GM12878 (cell line): Measurements from ENCODE around the gene SMG6. TPM values are rescaled to one million over a fixed set of nuclear protein-coding genes. Genes with fewer than 3 reads are reported as not detected.
A peak's percentile ranks its signal among the peaks of the same experiment; 100 is the strongest.

Experiments
- ATAC-seq: fragments of 200-7000 bp; cut with Tn5 transposase; 3 replicates; pipeline ENCODE4 v1.9.1; 2020; ENCODE audit warnings: mild to moderate bottlenecking, moderate library complexity
- BruUV-seq: library from RNA; stranded (reverse); fragments of 400-500 nt; replicated peaks from 2 replicates; lab custom pipeline; 2021; lab: Mats Ljungman, UMichigan
- CTCF ChIA-PET: fragments of 300-600 bp; sonication (Branson Sonifier 250); formaldehyde crosslinking; extraction: SDS; loops from one replicate; lab custom pipeline; 2021; ENCODE audit warnings: inconsistent platforms; lab: Yijun Ruan, JAX
- POLR2A ChIA-PET: fragments of 350-600 bp; formaldehyde crosslinking; extraction: SDS; loops from one replicate; lab custom pipeline; 2021; ENCODE audit warnings: inconsistent platforms; lab: Charles Lee
- RAD21 ChIA-PET: fragments of 300-600 bp; sonication (Branson Sonifier 250); formaldehyde crosslinking; loops from one replicate; lab custom pipeline; 2023; ENCODE audit warnings: antibody characterized with exemption; ENCODE audit not compliant: unreplicated experiment; lab: Charles Lee
- SMC1A ChIA-PET: fragments of 300-600 bp; sonication (Branson Sonifier 250); formaldehyde crosslinking; loops from one replicate; lab custom pipeline; 2023; ENCODE audit not compliant: unreplicated experiment, uncharacterized antibody; lab: Charles Lee
- DNase-seq: peaks from one replicate; pipeline ENCODE4 v3.0.0-alpha.2; 2011; ENCODE audit warnings: low read depth, low spot score
- FAIRE-seq: peaks from 3 replicates; lab custom pipeline; 2011; peaks lifted over from hg19 to GRCh38; lab: Jason Lieb, UNC
- H2AFZ ChIP-seq: 2 replicates; pipeline ENCODE4 v1.6.0; 2011; ENCODE audit warnings: low read depth, low read length, control low read depth; ENCODE audit not compliant: control insufficient read depth
- H3K27ac ChIP-seq: 2 replicates; pipeline ENCODE4 v1.5.1; 2011; ENCODE audit warnings: control low read depth; ENCODE audit not compliant: control insufficient read depth, insufficient read depth
- H3K27me3 ChIP-seq, 2 experiments: replicated peaks in 1 of 2; 2 replicates each; pipeline versions ENCODE4 v1.6.0 to v1.6.1; 2011; ENCODE audit warnings: low read length in 1 of 2; ENCODE audit not compliant: control insufficient read depth in 2 of 2, insufficient read depth in 2 of 2
- H3K36me3 ChIP-seq, 2 experiments: 2 replicates each; pipeline ENCODE4 v1.5.1; 2011; ENCODE audit warnings: low read length in 1 of 2; ENCODE audit not compliant: control insufficient read depth in 2 of 2, insufficient read depth in 2 of 2
- H3K4me1 ChIP-seq: 2 replicates; pipeline ENCODE4 v1.6.1; 2011; ENCODE audit warnings: mild to moderate bottlenecking, low read length, moderate library complexity, mixed read lengths; ENCODE audit not compliant: control insufficient read depth, insufficient read depth
- H3K4me2 ChIP-seq: 2 replicates; pipeline ENCODE4 v1.6.0; 2011; ENCODE audit warnings: control low read depth; ENCODE audit not compliant: control insufficient read depth, insufficient read depth
- H3K4me3 ChIP-seq: fragments of 200-600 bp; sonication (generic); 2 replicates; pipeline ENCODE4 v1.5.1; 2016
- H3K79me2 ChIP-seq: 2 replicates; pipeline ENCODE4 v1.6.0; 2011; ENCODE audit warnings: low read length; ENCODE audit not compliant: control insufficient read depth, insufficient read depth
- H3K9ac ChIP-seq: 2 replicates; pipeline ENCODE4 v1.8.0; 2011; ENCODE audit warnings: low read length, control low read depth, mixed read lengths; ENCODE audit not compliant: control insufficient read depth, insufficient read depth
- H3K9me3 ChIP-seq: replicated peaks from 3 replicates; pipeline ENCODE4 v1.5.1; 2011; ENCODE audit warnings: mild to moderate bottlenecking, low read length; ENCODE audit not compliant: control insufficient read depth, insufficient read depth
- H4K20me1 ChIP-seq: 2 replicates; pipeline ENCODE4 v1.6.0; 2011; ENCODE audit not compliant: control insufficient read depth, insufficient read depth
- BHLHE40 ChIP-seq, 2 experiments: fragments of 450-650 bp in 1 of 2; IDR thresholded peaks; 2 replicates each; pipeline ENCODE4 v1.6.1; 2011 to 2017; ENCODE audit warnings: low read depth in 2 of 2, borderline replicate concordance in 1 of 2, improper control_type of control experiment in 1 of 2, low read length in 1 of 2, mild to moderate bottlenecking in 1 of 2
- HCFC1 ChIP-seq: fragments of 150-350 bp; IDR thresholded peaks from 2 replicates; pipeline ENCODE4 v1.6.1; 2014; ENCODE audit warnings: low read length
- MLLT1 ChIP-seq: fragments of 450-650 bp; IDR thresholded peaks from 2 replicates; pipeline ENCODE4 v1.6.1; 2016; ENCODE audit warnings: mild to moderate bottlenecking
- MYC ChIP-seq: IDR thresholded peaks from 2 replicates; pipeline ENCODE4 v1.6.1; 2011; ENCODE audit warnings: mild to moderate bottlenecking, low read length, moderate library complexity, inconsistent platforms; ENCODE audit not compliant: insufficient read depth, insufficient replicate concordance, insufficient read length, severe bottlenecking
- NFIC ChIP-seq: IDR thresholded peaks from 2 replicates; pipeline ENCODE4 v1.6.1; 2012; ENCODE audit warnings: low read depth, mild to moderate bottlenecking, inconsistent platforms, low read length, moderate library complexity
- NFXL1 ChIP-seq: fragments of 450-650 bp; IDR thresholded peaks from 2 replicates; pipeline ENCODE4 v1.6.1; 2017; ENCODE audit warnings: antibody characterized with exemption, mild to moderate bottlenecking, borderline replicate concordance
- PAX5 ChIP-seq: IDR thresholded peaks from 2 replicates; pipeline ENCODE4 v1.6.1; 2011; ENCODE audit warnings: low read depth, low read length, borderline replicate concordance
- RUNX3 ChIP-seq: IDR thresholded peaks from 2 replicates; pipeline ENCODE4 v1.6.1; 2012; ENCODE audit warnings: low read length, inconsistent platforms
- SMAD5 ChIP-seq: IDR thresholded peaks from 2 replicates; pipeline ENCODE4 v1.6.1; 2016; ENCODE audit warnings: antibody characterized with exemption, low read depth
- SMC3 ChIP-seq: IDR thresholded peaks from 2 replicates; pipeline ENCODE4 v1.6.1; 2011; ENCODE audit warnings: low read length, improper control_type of control experiment, borderline replicate concordance
- ZNF622 ChIP-seq: fragments of 450-650 bp; IDR thresholded peaks from 2 replicates; pipeline ENCODE4 v1.6.1; 2017; ENCODE audit warnings: mild to moderate bottlenecking, inconsistent platforms
- WGBS: methylation state at CpG from one replicate; pipeline ENCODE4 v1.1.6; 2016; ENCODE audit warnings: low lambda C conversion rate; ENCODE audit not compliant: insufficient replicate concordance, insufficient coverage; ENCODE audit errors: missing lambda C conversion rate; 5-methylcytosine and 5-hydroxymethylcytosine counted together
- in situ Hi-C: fragments of 300-500 bp; cut with MboI; formaldehyde crosslinking; loops from 9 replicates; pipeline ENCODE4 v1.14.3; 2018; ENCODE audit warnings: mixed read lengths
- intact Hi-C: fragments of 100-400 bp; cut with micrococcal nuclease; formaldehyde crosslinking; loops from one replicate; pipeline ENCODE4 v1.14.2; 2022; ENCODE audit not compliant: unreplicated experiment
- polyA plus RNA-seq, 11 experiments: library from polyadenylated mRNA; depleted of rRNA in 4 of 11; unstranded in 6 of 11; stranded (reverse) in 5 of 11; fragments of >200 nt; fragmentation: Nextera tagmentation in 4 of 11; fragmentation: Illumina TruSeq in 1 of 11; extraction: Ambion mirVana in 4 of 11; extraction: Trizol in 1 of 11; gene quantifications; 1 replicate in 1 of 11; 2 replicates in 10 of 11; pipeline versions ENCODE4 v1.2.1 to v1.2.3, GENCODE V29; 2011 to 2016; ENCODE audit warnings: inconsistent platforms in 2 of 11, missing spikeins in 2 of 11, low read depth in 1 of 11
- total RNA-seq, 4 experiments: library from RNA; depleted of rRNA in 3 of 4; stranded (reverse); fragments of >200 nt in 3 of 4; fragmentation: Illumina TruSeq in 1 of 4; extraction: Trizol in 1 of 4; gene quantifications; 2 replicates each; pipeline versions ENCODE4 v1.2.1 to v1.2.3, GENCODE V29; 2013 to 2021
- TF ChIP-seq, protein P1 (sequence below): IDR thresholded peaks from 2 replicates; pipeline ENCODE4 v1.6.1; 2012; ENCODE audit warnings: mild to moderate bottlenecking, low read depth, low read length

SMG6 gene
- total and polyA plus RNA-seq, 10 of the 15 experiments (the other 5 are each of a cell fraction or from before 2014, with no cell fraction given): 0.58 to 28.7 (median 15.7) TPM

DNA sequence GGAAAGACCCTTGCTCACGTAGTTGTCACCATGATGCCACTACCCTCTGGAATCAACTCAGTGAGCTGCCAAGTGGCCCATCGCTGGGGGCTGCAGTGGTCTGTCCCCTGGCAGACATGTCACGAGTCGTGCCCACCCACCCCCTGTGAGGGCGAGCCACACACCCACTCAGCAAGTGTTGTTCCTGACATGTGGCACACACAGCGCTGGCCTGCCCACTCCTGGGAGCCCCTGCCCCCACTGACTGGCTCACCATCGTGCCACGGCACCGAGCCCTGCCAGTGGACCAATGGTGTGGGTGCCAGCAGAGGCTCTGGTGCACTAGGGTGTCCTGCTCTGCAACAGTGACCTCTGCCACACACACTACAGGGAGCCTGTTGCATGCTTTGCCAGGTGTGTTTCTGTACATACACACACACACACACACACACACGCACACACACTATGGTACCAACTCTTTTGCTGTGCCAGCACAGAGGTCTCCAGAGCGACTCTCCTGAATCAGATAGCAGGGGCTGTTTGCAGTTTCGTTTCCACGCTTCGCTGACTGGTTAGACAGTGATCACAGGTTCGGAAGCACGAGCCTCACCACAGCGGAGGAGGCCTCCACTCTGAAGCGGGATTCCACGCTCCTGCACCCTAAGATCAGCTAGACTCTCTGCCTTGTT lies 286.2 kb downstream of the SMG6 start:
- Histone ChIP-seq H3K27ac (no peak overlapping the region), H3K4me2 (peak overlapping the region; percentile 15), H3K27me3 (peaks cover 1 to 5% of the 10 kb centered on the region in 2 experiments; a peak in 3 of 4 replicates), H3K36me3 (no peaks in the 10 kb centered on the region), H3K9me3 (no peaks in the 10 kb centered on the region; the same call in 2 of the 3 replicates), H3K4me1 (peaks cover 10% of the 10 kb centered on the region), H2AFZ (no peak overlapping the region), H3K79me2 (no peaks in the 10 kb centered on the region), H3K9ac (no peak overlapping the region), H3K4me3 (no peak overlapping the region), H4K20me1 (no peaks in the 10 kb centered on the region)
- ChIA-PET CTCF (interaction anchor here (0.8 kb wide), 2 partner anchors 11 to 108 kb away, joined by 3 read pairs; no protein-coding TSS in a partner anchor), POLR2A (no interaction called here), SMC1A (no interaction called here), RAD21 (interaction anchor here (1.4 kb wide), 1 partner anchor 11 kb away, joined by 3 read pairs; no protein-coding TSS in a partner anchor)
- in situ Hi-C loops (loop anchor here (25.0 kb wide), 1 partner anchor 105 kb away; no protein-coding TSS in a partner anchor), intact Hi-C loops (no loop called here)
- DNase-seq (no peak), ATAC-seq (peak; percentile 93), FAIRE-seq (peak; percentile 62)
- no TSS peak for BruUV-seq
- WGBS: 37% methylated on average over 18 of the region's 19 CpGs
- no peak for TF ChIP-seq ZNF622
- no peak for TF ChIP-seq NFIC
- TF ChIP-seq NFXL1: no peak
- TF ChIP-seq HCFC1: no peak
- no peak for TF ChIP-seq SMC3
- TF ChIP-seq BHLHE40 (IDR thresholded peaks at IDR 0.05; ENCODE audit: borderline replicate concordance in 1 of 2, low read depth in 2 of 2, low read length in 1 of 2): peak; percentile 71 to 88
- TF ChIP-seq PAX5: peak; percentile 78; the same call in 1 of the 2 replicates
- TF ChIP-seq MYC: no peak
- TF ChIP-seq SMAD5: no peak
- TF ChIP-seq RUNX3: peak; percentile 64
- TF ChIP-seq MLLT1: peak; percentile 53; the same call in 1 of the 2 replicates
- TF ChIP-seq, protein P1, sequence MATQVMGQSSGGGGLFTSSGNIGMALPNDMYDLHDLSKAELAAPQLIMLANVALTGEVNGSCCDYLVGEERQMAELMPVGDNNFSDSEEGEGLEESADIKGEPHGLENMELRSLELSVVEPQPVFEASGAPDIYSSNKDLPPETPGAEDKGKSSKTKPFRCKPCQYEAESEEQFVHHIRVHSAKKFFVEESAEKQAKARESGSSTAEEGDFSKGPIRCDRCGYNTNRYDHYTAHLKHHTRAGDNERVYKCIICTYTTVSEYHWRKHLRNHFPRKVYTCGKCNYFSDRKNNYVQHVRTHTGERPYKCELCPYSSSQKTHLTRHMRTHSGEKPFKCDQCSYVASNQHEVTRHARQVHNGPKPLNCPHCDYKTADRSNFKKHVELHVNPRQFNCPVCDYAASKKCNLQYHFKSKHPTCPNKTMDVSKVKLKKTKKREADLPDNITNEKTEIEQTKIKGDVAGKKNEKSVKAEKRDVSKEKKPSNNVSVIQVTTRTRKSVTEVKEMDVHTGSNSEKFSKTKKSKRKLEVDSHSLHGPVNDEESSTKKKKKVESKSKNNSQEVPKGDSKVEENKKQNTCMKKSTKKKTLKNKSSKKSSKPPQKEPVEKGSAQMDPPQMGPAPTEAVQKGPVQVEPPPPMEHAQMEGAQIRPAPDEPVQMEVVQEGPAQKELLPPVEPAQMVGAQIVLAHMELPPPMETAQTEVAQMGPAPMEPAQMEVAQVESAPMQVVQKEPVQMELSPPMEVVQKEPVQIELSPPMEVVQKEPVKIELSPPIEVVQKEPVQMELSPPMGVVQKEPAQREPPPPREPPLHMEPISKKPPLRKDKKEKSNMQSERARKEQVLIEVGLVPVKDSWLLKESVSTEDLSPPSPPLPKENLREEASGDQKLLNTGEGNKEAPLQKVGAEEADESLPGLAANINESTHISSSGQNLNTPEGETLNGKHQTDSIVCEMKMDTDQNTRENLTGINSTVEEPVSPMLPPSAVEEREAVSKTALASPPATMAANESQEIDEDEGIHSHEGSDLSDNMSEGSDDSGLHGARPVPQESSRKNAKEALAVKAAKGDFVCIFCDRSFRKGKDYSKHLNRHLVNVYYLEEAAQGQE: no peak
